Endothelial cell of umbilical vein (primary cell): ENCODE data around the gene YWHAQ.

Experiments used
- CTCF ChIP-seq, 2 donors: IDR thresholded peaks; 1 replicate in 1 of 2; 2 replicates in 1 of 2; pipeline ENCODE4 v1.5.1; 2011; ENCODE audit warnings: low read length in 2 of 2, mild to moderate bottlenecking in 2 of 2, moderate library complexity in 2 of 2, control low read depth in 1 of 2, inconsistent platforms in 1 of 2, low read depth in 1 of 2; ENCODE audit not compliant: insufficient read depth in 1 of 2; ENCODE audit errors: extremely low read depth in 1 of 2
- EZH2 ChIP-seq: IDR thresholded peaks from 2 replicates; pipeline ENCODE4 v1.6.1; 2012; ENCODE audit warnings: borderline replicate concordance, low read depth, mild to moderate bottlenecking, moderate library complexity, low read length, inconsistent platforms; ENCODE audit not compliant: severe bottlenecking
- MAX ChIP-seq: IDR thresholded peaks from 2 replicates; pipeline ENCODE4 v1.6.1; 2011; ENCODE audit not compliant: insufficient read depth, insufficient read length
- MYC ChIP-seq: IDR thresholded peaks from one replicate; pipeline ENCODE4 v1.6.1; 2011; ENCODE audit warnings: mild to moderate bottlenecking, low read depth, low read length
- POLR2A ChIP-seq: IDR thresholded peaks from 2 replicates; pipeline ENCODE4 v1.6.1; 2012; ENCODE audit warnings: low read depth, mild to moderate bottlenecking, control low read depth, low read length
- POLR2AphosphoS5 ChIP-seq: IDR thresholded peaks from 2 replicates; pipeline ENCODE4 v1.6.1; 2012; ENCODE audit warnings: low read depth, mild to moderate bottlenecking, control low read depth, low read length, moderate library complexity; ENCODE audit not compliant: insufficient read depth

GRCh38 chr2:9545502-9545901, 85.3 kb downstream of the YWHAQ start:
- TF ChIP-seq CTCF (IDR thresholded peaks at IDR 0.05; ENCODE audit: extremely low read depth in 1 of 2, insufficient read depth in 1 of 2, low read depth in 1 of 2, low read length in 2 of 2) = no peak
- TF ChIP-seq POLR2A = no peak
- no peak for TF ChIP-seq POLR2AphosphoS5
- TF ChIP-seq EZH2 = no peak
- TF ChIP-seq MAX = no peak
- no peak for TF ChIP-seq MYC
